GM10266 (cell line): ENCODE results near the gene TMC4.
A peak's percentile ranks its signal among the peaks of the same experiment; 100 is the strongest.

Experiments used
- DNase-seq: peaks from one replicate; pipeline ENCODE4 v3.0.0; 2012; ENCODE audit errors: extremely low spot score
- TF ChIP-seq, protein P1 (sequence below): IDR thresholded peaks from 2 replicates; pipeline ENCODE4 v1.5.1; 2012; ENCODE audit warnings: mild to moderate bottlenecking, low read depth; ENCODE audit not compliant: control insufficient read depth, insufficient read depth; ENCODE audit errors: missing control alignments

Gene TMC4

DNA sequence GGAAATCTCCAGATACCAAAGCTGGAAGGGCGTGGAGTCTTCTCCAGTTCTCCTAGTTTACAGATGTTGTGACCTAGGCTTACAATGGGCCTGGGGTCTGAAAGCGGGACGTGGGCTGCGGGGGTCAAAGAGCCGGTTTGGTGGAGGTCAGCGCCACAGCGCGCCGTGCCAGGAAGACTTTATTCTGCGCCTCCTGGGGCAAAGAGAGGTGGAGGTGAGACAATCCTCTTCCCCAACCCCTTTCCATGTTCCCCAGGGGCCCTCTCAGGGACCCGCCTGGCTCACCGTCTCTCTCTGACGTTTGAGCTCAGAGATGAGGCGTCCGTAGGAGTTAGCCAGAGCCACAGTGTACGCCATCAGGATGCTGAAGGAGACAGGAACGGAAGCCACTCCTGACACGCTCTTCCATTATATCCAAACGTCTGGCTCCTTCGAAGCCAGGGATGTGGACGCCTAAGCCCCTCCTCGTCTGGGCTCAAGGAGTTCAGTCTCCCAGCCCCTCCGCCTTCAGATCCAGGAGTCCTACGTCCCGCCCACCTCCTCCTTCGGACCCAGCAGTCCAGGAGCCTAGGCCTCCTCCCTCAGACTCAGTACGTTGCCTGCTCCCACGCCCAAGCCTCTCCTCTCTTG, 12.7 kb downstream of the TMC4 start:
- TF ChIP-seq, protein P1, sequence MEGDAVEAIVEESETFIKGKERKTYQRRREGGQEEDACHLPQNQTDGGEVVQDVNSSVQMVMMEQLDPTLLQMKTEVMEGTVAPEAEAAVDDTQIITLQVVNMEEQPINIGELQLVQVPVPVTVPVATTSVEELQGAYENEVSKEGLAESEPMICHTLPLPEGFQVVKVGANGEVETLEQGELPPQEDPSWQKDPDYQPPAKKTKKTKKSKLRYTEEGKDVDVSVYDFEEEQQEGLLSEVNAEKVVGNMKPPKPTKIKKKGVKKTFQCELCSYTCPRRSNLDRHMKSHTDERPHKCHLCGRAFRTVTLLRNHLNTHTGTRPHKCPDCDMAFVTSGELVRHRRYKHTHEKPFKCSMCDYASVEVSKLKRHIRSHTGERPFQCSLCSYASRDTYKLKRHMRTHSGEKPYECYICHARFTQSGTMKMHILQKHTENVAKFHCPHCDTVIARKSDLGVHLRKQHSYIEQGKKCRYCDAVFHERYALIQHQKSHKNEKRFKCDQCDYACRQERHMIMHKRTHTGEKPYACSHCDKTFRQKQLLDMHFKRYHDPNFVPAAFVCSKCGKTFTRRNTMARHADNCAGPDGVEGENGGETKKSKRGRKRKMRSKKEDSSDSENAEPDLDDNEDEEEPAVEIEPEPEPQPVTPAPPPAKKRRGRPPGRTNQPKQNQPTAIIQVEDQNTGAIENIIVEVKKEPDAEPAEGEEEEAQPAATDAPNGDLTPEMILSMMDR = no peak
- no peak for DNase-seq

DNA sequence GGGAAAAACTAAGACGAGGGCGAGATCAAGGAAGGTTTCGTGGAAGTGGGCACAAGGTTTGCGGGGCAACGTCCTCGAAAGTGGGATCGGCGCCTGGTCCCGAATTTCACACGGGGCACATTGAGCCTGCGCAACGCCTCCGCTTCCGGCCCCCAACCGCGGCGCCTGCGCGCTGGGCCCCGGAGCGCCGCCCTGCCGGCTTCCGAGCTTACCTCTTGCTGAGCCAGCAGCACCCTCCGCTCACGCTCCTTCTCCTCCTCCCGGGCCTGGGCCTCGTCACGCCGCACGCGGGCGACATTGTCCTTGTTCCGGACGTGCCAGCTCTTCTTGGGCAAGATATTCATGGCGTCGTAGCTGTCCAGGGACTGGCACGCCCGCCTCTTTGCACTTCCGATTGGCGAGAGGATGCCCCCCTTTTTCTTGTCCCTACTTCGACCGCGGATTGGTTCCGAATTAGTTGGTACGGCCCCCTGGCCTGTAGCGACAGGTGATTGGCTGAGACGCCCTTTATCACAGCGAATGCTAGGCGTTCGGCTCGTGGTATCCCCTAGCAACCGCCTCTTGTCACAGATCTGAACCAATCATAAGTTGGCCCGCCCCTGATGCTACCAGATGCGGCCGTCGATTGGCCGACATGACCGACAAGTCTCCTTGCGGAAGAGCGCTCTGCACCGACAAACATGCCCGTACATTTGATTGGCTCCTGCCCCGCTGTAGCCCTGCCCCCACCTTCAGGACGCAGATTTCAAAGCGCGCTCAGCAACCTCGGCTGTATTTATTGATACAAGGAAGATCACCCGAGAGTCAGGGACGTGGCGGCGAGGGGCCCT, 13.4 kb downstream of the TMC4 start, which contains the start of gene LENG1:
Gene LENG1 (minus strand): TSS at position 370 of the 830 bp plus-strand sequence. CDS start 26 bp downstream, at position 344.
- TF ChIP-seq, protein P1 = peak; percentile 29
- DNase-seq = peak; percentile 99

DNA sequence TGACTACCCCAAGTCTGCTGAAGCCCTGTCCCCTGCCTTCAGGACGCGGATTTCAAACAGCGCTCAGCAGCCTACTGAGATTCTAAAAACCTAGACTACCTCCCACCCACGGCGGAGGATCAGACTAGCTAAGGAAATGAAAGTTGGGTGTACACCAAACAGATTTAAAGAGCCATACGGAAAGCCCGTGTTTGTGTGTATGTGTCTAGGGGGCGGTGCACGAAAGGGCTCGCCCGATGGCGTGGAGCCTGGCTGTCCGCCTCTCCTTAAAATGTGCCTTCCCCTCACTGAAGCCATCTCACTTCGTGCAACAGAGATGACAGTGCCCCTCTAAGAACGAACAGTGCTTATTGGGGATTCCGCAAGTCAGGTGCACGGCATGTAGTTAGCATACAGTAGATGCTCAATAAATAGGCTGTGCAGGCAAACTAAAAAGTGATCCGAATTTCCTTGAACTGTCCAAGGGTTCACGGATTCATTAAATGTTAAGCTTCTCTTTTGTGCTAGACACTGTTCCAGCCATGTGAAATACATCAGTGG, 14.1 kb downstream of the TMC4 start:
- DNase-seq = peak; percentile 70
- TF ChIP-seq, protein P1 = no peak

DNA sequence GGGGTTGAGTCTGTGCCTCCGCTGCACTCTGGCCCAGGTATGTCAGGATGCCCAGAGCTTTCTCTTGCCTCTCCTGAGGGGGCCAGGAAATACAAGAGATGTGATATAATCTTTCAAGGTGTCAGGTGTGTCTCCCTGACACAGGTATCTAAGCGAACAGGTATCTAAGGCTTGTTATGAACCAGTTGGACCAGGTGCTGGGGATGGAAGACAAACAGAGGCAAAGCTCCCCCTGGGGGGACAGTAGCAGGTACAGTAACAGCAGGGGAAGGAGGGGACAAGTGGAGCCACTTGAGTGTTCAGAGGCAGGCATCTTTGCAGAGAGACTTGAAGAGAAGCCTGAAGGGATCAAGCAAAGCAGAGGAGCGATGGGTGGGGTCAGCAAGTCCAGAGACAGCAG, 16.0 kb downstream of the TMC4 start:
- no peak for DNase-seq

DNA sequence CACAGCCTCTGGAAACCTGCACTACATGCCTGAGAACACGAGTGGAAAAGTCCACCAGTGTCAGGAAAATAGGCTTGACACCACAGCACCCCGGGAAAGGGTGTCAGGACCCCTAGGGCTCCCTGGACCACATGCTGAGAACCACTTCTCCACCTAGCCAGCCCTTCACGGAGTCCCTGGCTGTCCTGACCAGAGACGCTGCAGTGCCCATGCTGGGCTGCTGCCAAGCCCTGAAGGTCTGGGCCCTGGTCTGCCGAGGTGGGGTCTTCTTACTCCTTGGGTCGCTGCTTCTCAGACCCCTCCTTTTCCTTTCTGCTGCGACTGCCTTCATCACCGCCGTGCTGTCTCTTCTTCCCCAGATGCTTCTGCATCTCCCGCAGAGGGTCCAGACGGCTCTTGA, 16.5 kb downstream of the TMC4 start:
- TF ChIP-seq, protein P1 = no peak
- DNase-seq = no peak

More for the DNA sequence above, 16.0 kb downstream of the TMC4 start:
- TF ChIP-seq, protein P1 = no peak

DNA sequence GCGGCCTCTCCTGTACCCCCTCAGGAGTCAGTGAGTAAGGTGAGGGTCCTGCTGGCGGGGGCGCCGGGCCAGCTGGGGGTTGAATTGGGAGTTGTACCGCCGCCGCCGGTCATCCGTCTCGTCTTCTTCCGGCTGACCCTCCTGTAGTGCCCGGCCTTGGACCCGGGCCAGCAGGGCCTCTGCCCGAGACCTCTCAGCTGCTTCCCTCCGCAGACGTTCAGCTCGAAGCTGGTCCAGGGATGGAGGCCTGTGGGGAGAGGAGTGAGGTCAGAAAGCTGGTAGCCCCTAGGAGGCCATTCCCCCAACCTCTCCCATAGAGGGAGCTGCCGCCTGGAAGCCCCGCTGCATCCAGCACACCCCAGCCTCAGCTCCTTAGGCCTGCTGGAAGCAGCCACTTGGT, 17.3 kb downstream of the TMC4 start:
- no peak for DNase-seq
- TF ChIP-seq, protein P1 = no peak

DNA sequence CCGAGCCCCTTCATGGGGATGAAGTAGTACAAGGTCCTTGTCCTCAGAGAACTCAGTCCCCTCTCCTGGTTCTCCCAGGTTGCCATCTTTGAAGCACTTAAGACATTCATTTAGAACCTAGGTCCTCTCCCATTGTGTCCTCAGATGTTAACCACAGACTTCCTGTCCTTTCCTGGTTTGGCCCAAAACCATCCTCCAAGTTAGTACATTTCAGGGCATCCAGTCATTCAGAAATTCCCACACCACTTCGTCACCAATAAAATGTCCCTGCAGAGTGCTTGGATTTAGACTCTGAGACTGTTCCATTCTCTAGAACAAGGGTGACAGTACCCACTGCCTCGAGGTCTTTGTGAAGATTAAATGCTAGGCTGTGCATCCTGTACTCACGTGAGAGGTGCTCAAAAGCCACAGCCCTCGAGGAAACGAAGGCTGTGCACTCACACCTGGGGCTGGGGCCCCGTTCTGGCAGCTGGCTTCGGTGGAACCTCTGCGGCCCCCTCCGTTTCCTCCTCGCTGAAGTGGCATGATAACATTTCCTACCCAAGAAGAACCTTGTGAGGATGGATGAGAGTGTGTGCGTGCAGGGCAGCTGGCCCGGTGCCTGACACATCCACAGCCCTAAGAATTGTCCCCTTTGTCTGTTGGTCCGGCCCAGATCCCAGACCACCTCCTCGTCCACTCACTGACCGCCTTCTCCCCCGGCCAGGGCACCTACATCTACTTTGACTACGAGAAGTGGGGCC, 18.2 kb downstream of the TMC4 start:
- TF ChIP-seq, protein P1 = no peak
- DNase-seq = no peak
